Stimulated activated naive CD4-positive, alpha-beta T cell treated with Interleukin-2 at 50 U/mL for 16 hours (primary cell): ENCODE measurements around the gene BLOC1S4.
"Not testable (repeated sequence)": the region's sequence is repeated elsewhere in the genome, so short reads cannot be mapped to it uniquely, and the experiment has no call there.

Experiments
- DNase-seq: peaks from one replicate; lab custom pipeline; 2025; lab: John Stamatoyannopoulos, UW

BLOC1S4 gene

GRCh38 chr4:6716018-6716911, at the start of gene BLOC1S4:
BLOC1S4 (plus strand) TSS chr4:6716174; CDS start chr4:6716210, 36 bp downstream.
- peak; percentile 80 for DNase-seq

- no peak for DNase-seq
Observed at GRCh38 chr4:6668391-6668790, 47.6 kb upstream of the BLOC1S4 start.

- DNase-seq = no peak
Observed at GRCh38 chr4:6671648-6672047, 44.3 kb upstream of the BLOC1S4 start.

- no peak for DNase-seq
Observed at GRCh38 chr4:6672131-6672530, 43.8 kb upstream of the BLOC1S4 start.

- DNase-seq = not testable (repeated sequence)
Observed at GRCh38 chr4:6672541-6673190, 43.3 kb upstream of the BLOC1S4 start.

- peak; percentile 39 for DNase-seq
Observed at GRCh38 chr4:6673191-6673659, 42.7 kb upstream of the BLOC1S4 start.

- DNase-seq = peak; percentile 93
Observed at GRCh38 chr4:6673660-6674499, 42.1 kb upstream of the BLOC1S4 start.

- peak; percentile 56 for DNase-seq
Observed at GRCh38 chr4:6674500-6675149, 41.3 kb upstream of the BLOC1S4 start.

GRCh38 chr4:6676722-6677558, 39.0 kb upstream of the BLOC1S4 start:
- no peak for DNase-seq

- no peak for DNase-seq
Observed at GRCh38 chr4:6680372-6681034, 35.5 kb upstream of the BLOC1S4 start.

GRCh38 chr4:6681191-6681590, 34.8 kb upstream of the BLOC1S4 start:
- DNase-seq = no peak

- no peak for DNase-seq
Observed at GRCh38 chr4:6682862-6683590, 32.9 kb upstream of the BLOC1S4 start.

GRCh38 chr4:6684656-6685055, 31.3 kb upstream of the BLOC1S4 start:
- no peak for DNase-seq

- no peak for DNase-seq
Observed at GRCh38 chr4:6686104-6686787, 29.7 kb upstream of the BLOC1S4 start.

GRCh38 chr4:6687947-6688878, 27.8 kb upstream of the BLOC1S4 start:
- DNase-seq = no peak

- DNase-seq = peak; percentile 76
Observed at GRCh38 chr4:6688879-6689505, 27.0 kb upstream of the BLOC1S4 start.

- no peak for DNase-seq
Observed at GRCh38 chr4:6689506-6689960, 26.4 kb upstream of the BLOC1S4 start.
